Caco-2 (cell line): Measurements from ENCODE around the gene PARP1. TPM values are rescaled to one million over a fixed set of nuclear protein-coding genes. Genes with fewer than 3 reads are reported as not detected.

Experiments
- BruUV-seq: library from RNA; stranded (reverse); fragments of 400-500 nt; replicated peaks from 2 replicates; lab custom pipeline; 2021; lab: Mats Ljungman, UMichigan
- CTCF ChIA-PET: fragments of 300-600 bp; sonication (Branson Sonifier 250); formaldehyde crosslinking; loops from one replicate; lab custom pipeline; 2022; ENCODE audit warnings: antibody characterized with exemption; lab: Charles Lee
- POLR2A ChIA-PET: fragments of 300-600 bp; sonication (Branson Sonifier 250); formaldehyde crosslinking; loops from one replicate; lab custom pipeline; 2022; ENCODE audit warnings: antibody characterized with exemption; lab: Charles Lee
- DNase-seq, 2 experiments: peaks; one replicate each; pipeline versions ENCODE4 v3.0.0 to v3.0.0-alpha.2; 2020 to 2022
- H3K27me3 ChIP-seq: replicated peaks from 2 replicates; pipeline ENCODE4 v1.6.0; 2011; ENCODE audit warnings: low read length; ENCODE audit not compliant: control insufficient read depth, insufficient read depth
- H3K36me3 ChIP-seq: 2 replicates; pipeline ENCODE4 v1.5.1; 2011; ENCODE audit warnings: low read length; ENCODE audit not compliant: control insufficient read depth, insufficient read depth
- H3K4me1 ChIP-seq: fragments of 250-450 bp; sonication (Bioruptor Pico); 2 replicates; pipeline ENCODE4 v1.5.1; 2020; ENCODE audit warnings: mild to moderate bottlenecking
- H3K4me3 ChIP-seq: 2 replicates; pipeline ENCODE4 v1.5.1; 2011; ENCODE audit warnings: low read depth, mild to moderate bottlenecking, control low read depth, low read length
- H3K9me3 ChIP-seq: fragments of 250-450 bp; sonication (Bioruptor Pico); 2 replicates; pipeline ENCODE4 v1.5.1; 2020; ENCODE audit warnings: mild to moderate bottlenecking, moderate library complexity
- H3K27ac Mint-ChIP-seq: one replicate; pipeline ENCODE4 v1.8.0; 2022; ENCODE audit warnings: mixed read lengths; ENCODE audit not compliant: unreplicated experiment
- H3K27me3 Mint-ChIP-seq: one replicate; pipeline ENCODE4 v1.8.0; 2022; ENCODE audit warnings: mixed read lengths; ENCODE audit not compliant: insufficient read depth, unreplicated experiment
- H3K36me3 Mint-ChIP-seq: one replicate; pipeline ENCODE4 v1.8.0; 2022; ENCODE audit warnings: mild to moderate bottlenecking, mixed read lengths; ENCODE audit not compliant: insufficient read depth, unreplicated experiment
- H3K4me1 Mint-ChIP-seq: one replicate; pipeline ENCODE4 v1.8.0; 2022; ENCODE audit warnings: low read depth, mixed read lengths; ENCODE audit not compliant: unreplicated experiment
- H3K4me3 Mint-ChIP-seq: one replicate; pipeline ENCODE4 v1.8.0; 2022; ENCODE audit warnings: mild to moderate bottlenecking, moderate library complexity, mixed read lengths; ENCODE audit not compliant: unreplicated experiment
- H3K9me3 Mint-ChIP-seq: one replicate; pipeline ENCODE4 v1.8.0; 2022; ENCODE audit warnings: mixed read lengths; ENCODE audit not compliant: unreplicated experiment
- intact Hi-C: fragments of 100-400 bp; cut with micrococcal nuclease; formaldehyde crosslinking; loops from one replicate; pipeline ENCODE4 v1.10.0; 2022; ENCODE audit not compliant: unreplicated experiment
- total RNA-seq: library from RNA; stranded (reverse); gene quantifications from 2 replicates; pipeline ENCODE4 v1.2.3, GENCODE V29; 2022
- TF ChIP-seq, protein P1 (sequence below), 2 experiments: fragments of 200-600 bp in 1 of 2; IDR thresholded peaks; 1 replicate in 1 of 2; 2 replicates in 1 of 2; pipeline versions ENCODE4 v1.5.1 to v1.8.0; 2011 to 2022; ENCODE audit warnings: antibody characterized with exemption in 1 of 2, control low read depth in 1 of 2, inconsistent platforms in 1 of 2, low read depth in 1 of 2, low read length in 1 of 2, mild to moderate bottlenecking in 1 of 2, moderate library complexity in 1 of 2; ENCODE audit not compliant: insufficient read depth in 1 of 2, severe bottlenecking in 1 of 2, unreplicated experiment in 1 of 2

Gene PARP1
- total RNA-seq, 1 experiment from 2014 or later, result 136 TPM

DNA sequence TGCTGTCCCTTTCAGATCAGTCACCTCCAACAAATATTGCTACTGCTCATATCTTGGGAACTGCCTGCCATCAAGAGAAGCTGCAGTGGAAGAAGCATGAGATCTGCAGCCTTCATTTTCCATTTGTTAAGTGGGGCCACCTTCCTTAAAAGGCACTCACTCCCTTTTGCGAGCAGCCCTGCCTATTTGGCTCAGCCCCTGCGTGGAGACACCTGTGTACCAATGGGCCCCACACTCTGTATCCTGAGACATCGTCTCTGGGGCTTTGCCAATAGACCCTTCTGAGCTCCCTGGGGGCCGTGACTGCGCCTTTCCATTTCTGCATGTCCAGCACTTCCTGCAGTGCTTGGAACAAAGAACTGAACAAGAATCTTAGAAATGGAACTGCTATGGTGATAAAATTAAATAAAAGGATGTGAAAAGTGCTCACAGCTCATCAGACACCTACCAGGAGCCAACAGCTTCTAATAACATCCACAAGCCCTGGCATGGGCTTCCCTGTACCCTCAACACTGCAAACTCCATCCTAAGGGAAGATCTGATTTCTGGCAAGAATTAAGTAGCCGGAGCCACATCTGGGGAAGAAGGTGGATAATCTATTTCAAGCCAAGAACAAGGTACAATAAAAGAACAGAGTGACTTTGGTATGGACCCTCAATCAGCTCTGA lies 36.7 kb downstream of the PARP1 start:
- DNase-seq, result no peak
- H3K36me3 Mint-ChIP-seq, result peaks cover 69% of the 10 kb centered on the region
- H3K27ac Mint-ChIP-seq, result no peak overlapping the region

DNA sequence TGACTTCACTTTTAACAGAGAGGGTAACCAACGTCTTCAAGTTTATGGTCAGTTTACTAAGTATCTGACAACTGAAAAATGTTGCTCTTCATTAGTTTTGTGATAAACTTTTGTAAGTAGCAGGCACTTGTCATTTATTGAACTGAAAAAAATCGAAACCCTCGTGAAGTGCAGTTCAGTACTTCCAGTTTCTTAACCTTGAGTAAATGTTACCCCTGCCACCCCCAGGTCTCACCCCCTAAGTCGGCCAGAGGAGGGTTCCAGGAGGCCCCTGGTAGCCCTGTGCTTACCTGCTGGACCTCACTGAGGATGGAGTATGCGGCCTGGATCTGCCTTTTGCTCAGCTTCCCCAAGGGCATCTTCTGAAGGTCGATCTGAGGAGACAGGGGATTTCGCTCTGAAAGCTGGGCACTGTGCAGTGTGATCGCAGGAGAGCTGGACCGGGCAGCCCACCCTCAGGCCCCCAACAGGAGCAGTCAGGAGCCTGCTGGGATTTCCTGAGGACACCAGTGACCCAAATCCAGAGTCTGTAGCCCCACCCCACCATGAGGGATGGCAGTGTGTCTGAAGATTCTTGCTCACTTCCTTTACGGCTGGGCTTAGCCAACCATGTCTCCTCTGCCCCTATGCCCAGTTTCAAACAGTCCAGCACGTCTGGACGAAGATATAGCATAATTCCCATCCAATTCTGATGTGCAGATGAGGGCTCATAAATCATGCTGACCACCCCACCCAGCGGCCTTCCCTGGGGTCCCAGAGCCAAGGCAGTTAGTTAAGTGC lies 37.6 kb downstream of the PARP1 start:
- no peak overlapping the region for H3K4me3 Mint-ChIP-seq
- DNase-seq, result no peak
- H3K27me3 Mint-ChIP-seq, result no peaks in the 10 kb centered on the region
- ChIA-PET CTCF (no interaction called here), POLR2A (no interaction called here)
- H3K9me3 Mint-ChIP-seq, result no peaks in the 10 kb centered on the region
- intact Hi-C loops, result no loop called here
- Histone ChIP-seq H3K9me3 (no peaks in the 10 kb centered on the region), H3K27me3 (no peaks in the 10 kb centered on the region), H3K4me3 (no peak overlapping the region), H3K36me3 (no peaks in the 10 kb centered on the region; the same call in 1 of the 2 replicates), H3K4me1 (no peaks in the 10 kb centered on the region)
- H3K27ac Mint-ChIP-seq, result no peak overlapping the region
- TF ChIP-seq, protein P1, sequence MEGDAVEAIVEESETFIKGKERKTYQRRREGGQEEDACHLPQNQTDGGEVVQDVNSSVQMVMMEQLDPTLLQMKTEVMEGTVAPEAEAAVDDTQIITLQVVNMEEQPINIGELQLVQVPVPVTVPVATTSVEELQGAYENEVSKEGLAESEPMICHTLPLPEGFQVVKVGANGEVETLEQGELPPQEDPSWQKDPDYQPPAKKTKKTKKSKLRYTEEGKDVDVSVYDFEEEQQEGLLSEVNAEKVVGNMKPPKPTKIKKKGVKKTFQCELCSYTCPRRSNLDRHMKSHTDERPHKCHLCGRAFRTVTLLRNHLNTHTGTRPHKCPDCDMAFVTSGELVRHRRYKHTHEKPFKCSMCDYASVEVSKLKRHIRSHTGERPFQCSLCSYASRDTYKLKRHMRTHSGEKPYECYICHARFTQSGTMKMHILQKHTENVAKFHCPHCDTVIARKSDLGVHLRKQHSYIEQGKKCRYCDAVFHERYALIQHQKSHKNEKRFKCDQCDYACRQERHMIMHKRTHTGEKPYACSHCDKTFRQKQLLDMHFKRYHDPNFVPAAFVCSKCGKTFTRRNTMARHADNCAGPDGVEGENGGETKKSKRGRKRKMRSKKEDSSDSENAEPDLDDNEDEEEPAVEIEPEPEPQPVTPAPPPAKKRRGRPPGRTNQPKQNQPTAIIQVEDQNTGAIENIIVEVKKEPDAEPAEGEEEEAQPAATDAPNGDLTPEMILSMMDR (IDR thresholded peaks at IDR 0.05; ENCODE audit: insufficient read depth in 1 of 2, low read depth in 1 of 2, low read length in 1 of 2, severe bottlenecking in 1 of 2, unreplicated experiment in 1 of 2), result no peak
- H3K4me1 Mint-ChIP-seq, result no peaks in the 10 kb centered on the region
- BruUV-seq, result no TSS peak
- peaks cover 67% of the 10 kb centered on the region for H3K36me3 Mint-ChIP-seq

More for the DNA sequence above, 36.7 kb downstream of the PARP1 start:
- CTCF ChIA-PET, result no interaction called here
- no TSS peak for BruUV-seq
- H3K9me3 Mint-ChIP-seq, result no peaks in the 10 kb centered on the region
- H3K27me3 ChIP-seq, result no peaks in the 10 kb centered on the region
- TF ChIP-seq, protein P1 (IDR thresholded peaks at IDR 0.05; ENCODE audit: insufficient read depth in 1 of 2, low read depth in 1 of 2, low read length in 1 of 2, severe bottlenecking in 1 of 2, unreplicated experiment in 1 of 2), result no peak
- POLR2A ChIA-PET, result no interaction called here
- intact Hi-C loops, result no loop called here
- H3K9me3 ChIP-seq, result no peaks in the 10 kb centered on the region
- no peaks in the 10 kb centered on the region for H3K4me1 ChIP-seq
- H3K4me3 ChIP-seq, result no peak overlapping the region
- no peaks in the 10 kb centered on the region for H3K27me3 Mint-ChIP-seq
- H3K36me3 ChIP-seq, result no peaks in the 10 kb centered on the region; the same call in 1 of the 2 replicates
- no peak overlapping the region for H3K4me3 Mint-ChIP-seq
- no peaks in the 10 kb centered on the region for H3K4me1 Mint-ChIP-seq

DNA sequence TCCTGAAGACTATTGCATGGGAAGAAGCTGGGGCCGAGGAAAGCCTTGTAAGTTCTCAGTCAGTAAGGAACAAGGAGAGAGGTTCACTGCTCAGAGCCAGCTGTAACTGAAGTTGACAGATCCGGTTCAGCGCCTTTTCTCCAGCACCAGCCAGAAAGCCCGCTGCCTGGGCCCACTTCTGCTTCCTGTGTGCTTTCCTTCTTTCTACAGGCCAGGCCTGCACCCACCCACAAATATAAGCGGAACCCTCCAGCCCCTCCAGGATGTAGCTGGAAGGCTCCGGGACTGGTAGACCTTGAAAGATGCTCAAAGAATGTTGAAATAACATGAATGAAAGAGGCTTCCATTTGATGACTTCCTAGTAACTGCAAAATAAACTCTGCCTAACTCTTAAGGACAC lies 38.8 kb downstream of the PARP1 start:
- Mint-ChIP-seq H3K36me3 (peaks cover 56% of the 10 kb centered on the region), H3K4me3 (no peak overlapping the region), H3K27ac (no peak overlapping the region), H3K9me3 (no peaks in the 10 kb centered on the region), H3K4me1 (no peaks in the 10 kb centered on the region), H3K27me3 (no peaks in the 10 kb centered on the region)
- TF ChIP-seq, protein P1 (IDR thresholded peaks at IDR 0.05; ENCODE audit: insufficient read depth in 1 of 2, low read depth in 1 of 2, low read length in 1 of 2, severe bottlenecking in 1 of 2, unreplicated experiment in 1 of 2), result no peak
- ChIA-PET CTCF (no interaction called here), POLR2A (no interaction called here)
- BruUV-seq, result no TSS peak
- no peaks in the 10 kb centered on the region; the same call in 1 of the 2 replicates for H3K36me3 ChIP-seq
- no peaks in the 10 kb centered on the region for H3K4me1 ChIP-seq
- no peaks in the 10 kb centered on the region for H3K9me3 ChIP-seq
- DNase-seq, result no peak
- no peak overlapping the region for H3K4me3 ChIP-seq
- no peaks in the 10 kb centered on the region for H3K27me3 ChIP-seq
- intact Hi-C loops, result no loop called here
